Measurements from ENCODE around the gene MB21D2. TPM values are rescaled to one million over a fixed set of nuclear protein-coding genes. Genes with fewer than 3 reads are reported as not detected.

Gene MB21D2
- total RNA-seq, 1 donor from 2014 or later = 8.9 TPM

DNA sequence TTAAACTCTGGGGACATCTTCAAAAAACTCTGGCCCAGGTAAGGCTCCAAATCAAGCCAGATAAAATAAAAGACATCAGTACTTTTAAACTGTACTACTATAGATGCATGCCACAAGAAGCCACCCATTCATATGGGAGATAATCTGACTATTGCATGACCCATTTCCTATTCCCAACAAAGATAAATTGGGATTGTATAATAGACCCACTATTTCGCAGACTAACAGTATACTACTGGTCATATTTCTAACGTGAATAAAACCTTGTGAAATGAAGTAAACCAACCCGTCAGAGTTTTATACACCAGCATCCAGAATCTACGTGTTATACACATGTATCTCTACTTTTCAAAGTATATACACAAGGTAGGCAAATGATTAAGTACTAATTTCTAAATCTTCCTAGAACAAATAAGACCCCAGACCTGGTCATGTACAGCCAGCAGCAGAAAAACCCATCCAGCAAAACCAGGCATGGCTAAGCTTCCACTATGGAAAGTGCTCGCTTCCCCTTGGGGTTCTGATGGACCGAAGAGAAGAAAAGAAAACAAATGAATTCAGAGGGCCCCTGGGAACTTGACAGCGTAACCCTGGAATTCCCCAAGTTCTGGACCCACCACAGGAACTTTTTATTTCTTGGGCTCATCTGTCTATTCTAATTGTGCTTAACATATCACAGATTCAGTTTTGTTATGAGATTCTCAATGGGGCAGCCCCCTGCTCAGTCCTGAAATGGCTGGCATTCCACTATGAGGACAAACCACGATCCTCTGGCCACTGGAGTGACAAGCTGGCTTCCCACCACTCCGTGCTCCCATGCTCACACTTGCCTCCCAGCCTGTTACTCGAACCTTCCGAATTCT is 69.1 kb downstream of the MB21D2 start:
- no peaks in the 10 kb centered on the region for H3K27me3 Mint-ChIP-seq (ENCODE audit: low read depth)
- peak overlapping the region; percentile 83 for H3K27ac Mint-ChIP-seq (ENCODE audit: unreplicated experiment)
- no peak overlapping the region for H3K4me3 Mint-ChIP-seq (ENCODE audit: unreplicated experiment)
- no peaks in the 10 kb centered on the region for H3K9me3 Mint-ChIP-seq (ENCODE audit: low read depth)
- no peaks in the 10 kb centered on the region for H3K36me3 Mint-ChIP-seq (ENCODE audit: low read depth)
- no peak for TF ChIP-seq CTCF (IDR thresholded peaks at IDR 0.05)
- peaks cover 56% of the 10 kb centered on the region for H3K4me1 Mint-ChIP-seq (ENCODE audit: low read depth)
- DNase-seq (ENCODE audit: low spot score) = no peak

- peak overlapping the region; percentile 83 for H3K27ac Mint-ChIP-seq (ENCODE audit: unreplicated experiment)
- H3K4me1 Mint-ChIP-seq (ENCODE audit: low read depth) = peaks cover 56% of the 10 kb centered on the region
- H3K27me3 Mint-ChIP-seq (ENCODE audit: low read depth) = no peaks in the 10 kb centered on the region
- H3K9me3 Mint-ChIP-seq (ENCODE audit: low read depth) = no peaks in the 10 kb centered on the region
- H3K4me3 Mint-ChIP-seq (ENCODE audit: unreplicated experiment) = peak overlapping the region; percentile 1
- no peaks in the 10 kb centered on the region for H3K36me3 Mint-ChIP-seq (ENCODE audit: low read depth)
- no peak for DNase-seq (ENCODE audit: low spot score)
- no peak for TF ChIP-seq CTCF (IDR thresholded peaks at IDR 0.05)
Measured at GRCh38 chr3:192847941-192848340, 69.7 kb downstream of the MB21D2 start.

- H3K9me3 Mint-ChIP-seq (ENCODE audit: low read depth) = no peaks in the 10 kb centered on the region
- H3K36me3 Mint-ChIP-seq (ENCODE audit: low read depth) = no peaks in the 10 kb centered on the region
- no peak for TF ChIP-seq CTCF (IDR thresholded peaks at IDR 0.05)
- no peaks in the 10 kb centered on the region for H3K27me3 Mint-ChIP-seq (ENCODE audit: low read depth)
- H3K27ac Mint-ChIP-seq (ENCODE audit: unreplicated experiment) = no peak overlapping the region
- DNase-seq (ENCODE audit: low spot score) = no peak
- H3K4me3 Mint-ChIP-seq (ENCODE audit: unreplicated experiment) = no peak overlapping the region
- peaks cover 40% of the 10 kb centered on the region for H3K4me1 Mint-ChIP-seq (ENCODE audit: low read depth)
Measured at GRCh38 chr3:192845526-192845855, 72.2 kb downstream of the MB21D2 start.

DNA sequence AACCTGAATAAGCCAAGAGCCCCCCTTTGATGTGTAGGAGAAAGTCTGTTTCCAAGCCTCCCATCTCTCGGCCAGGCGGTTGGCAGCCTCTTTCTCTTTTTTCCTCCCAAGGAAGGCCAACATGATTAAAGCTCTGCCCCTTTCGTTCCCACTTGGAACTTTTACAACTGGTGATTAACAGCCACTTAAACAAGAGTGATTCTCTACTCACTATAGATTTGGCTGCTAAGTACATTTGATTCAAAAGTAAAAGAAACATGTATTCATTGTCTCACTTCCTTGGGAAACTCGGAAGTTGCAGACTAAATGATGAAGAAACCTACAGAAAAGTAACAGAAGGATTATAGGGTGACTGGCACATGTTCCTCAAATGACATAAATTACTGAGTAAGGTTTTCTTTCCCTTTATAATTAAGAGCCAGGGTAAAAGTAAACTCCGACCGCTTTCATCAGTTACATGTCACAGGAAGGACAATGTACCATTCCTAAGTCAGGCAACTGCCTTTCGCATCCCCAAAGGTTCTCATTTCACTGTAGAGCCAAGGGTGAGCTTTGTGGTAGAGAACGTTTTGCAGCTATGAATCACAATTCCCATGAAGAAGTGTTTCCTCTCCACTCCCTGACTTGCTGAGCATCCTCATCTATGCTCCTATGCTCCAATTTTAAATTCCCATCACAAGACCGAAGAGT is 72.7 kb downstream of the MB21D2 start:
- H3K36me3 Mint-ChIP-seq (ENCODE audit: low read depth) = no peaks in the 10 kb centered on the region
- no peak overlapping the region for H3K4me3 Mint-ChIP-seq (ENCODE audit: unreplicated experiment)
- H3K4me1 Mint-ChIP-seq (ENCODE audit: low read depth) = peaks cover 35% of the 10 kb centered on the region
- H3K9me3 Mint-ChIP-seq (ENCODE audit: low read depth) = no peaks in the 10 kb centered on the region
- no peak for DNase-seq (ENCODE audit: low spot score)
- no peak overlapping the region for H3K27ac Mint-ChIP-seq (ENCODE audit: unreplicated experiment)
- no peaks in the 10 kb centered on the region for H3K27me3 Mint-ChIP-seq (ENCODE audit: low read depth)
- TF ChIP-seq CTCF (IDR thresholded peaks at IDR 0.05) = no peak

DNA sequence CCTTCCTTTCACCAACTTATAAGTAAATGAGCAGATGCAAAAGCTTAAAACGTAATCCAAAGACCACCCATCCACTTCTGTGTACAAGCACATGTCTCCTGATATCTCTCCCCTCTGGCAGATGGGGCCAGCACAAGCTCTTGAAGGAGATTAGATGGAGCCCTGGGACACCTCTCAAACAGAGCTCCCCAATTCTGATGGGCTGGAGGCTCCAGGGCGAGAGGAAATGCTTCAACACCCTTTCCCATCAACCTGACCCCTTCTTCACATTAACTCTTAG is 73.2 kb downstream of the MB21D2 start:
- no peak for TF ChIP-seq CTCF (IDR thresholded peaks at IDR 0.05)
- Mint-ChIP-seq H3K4me1 (ENCODE audit: low read depth) (peaks cover 35% of the 10 kb centered on the region), H3K36me3 (ENCODE audit: low read depth) (no peaks in the 10 kb centered on the region), H3K27me3 (ENCODE audit: low read depth) (no peaks in the 10 kb centered on the region), H3K9me3 (ENCODE audit: low read depth) (no peaks in the 10 kb centered on the region), H3K4me3 (ENCODE audit: unreplicated experiment) (no peak overlapping the region), H3K27ac (ENCODE audit: unreplicated experiment) (no peak overlapping the region)
- DNase-seq (ENCODE audit: low spot score) = no peak

All from chondrocyte (in vitro differentiated cells).